ENCODE measurements around the gene TMEM178B.

DNA sequence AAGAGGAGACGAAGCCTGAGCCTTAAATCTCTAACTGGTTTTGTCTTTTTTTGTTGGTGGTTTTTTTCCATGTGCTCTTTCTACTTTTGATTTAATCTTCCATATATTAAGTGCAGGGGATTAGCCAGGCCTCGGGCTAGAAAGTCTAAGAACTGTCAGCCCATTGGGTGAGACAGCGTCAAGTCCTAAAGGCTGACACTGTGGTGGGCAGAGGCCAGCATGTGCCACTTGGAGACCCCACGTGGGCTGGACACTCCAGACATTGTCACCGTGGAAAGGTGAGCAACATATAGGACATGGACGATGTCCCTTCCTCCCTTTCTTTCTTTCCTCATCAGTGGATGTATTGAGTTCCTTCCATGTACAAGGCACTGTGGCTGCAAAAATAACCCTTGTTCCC, 129.3 kb downstream of the TMEM178B start:
- TF ChIP-seq, protein P1, sequence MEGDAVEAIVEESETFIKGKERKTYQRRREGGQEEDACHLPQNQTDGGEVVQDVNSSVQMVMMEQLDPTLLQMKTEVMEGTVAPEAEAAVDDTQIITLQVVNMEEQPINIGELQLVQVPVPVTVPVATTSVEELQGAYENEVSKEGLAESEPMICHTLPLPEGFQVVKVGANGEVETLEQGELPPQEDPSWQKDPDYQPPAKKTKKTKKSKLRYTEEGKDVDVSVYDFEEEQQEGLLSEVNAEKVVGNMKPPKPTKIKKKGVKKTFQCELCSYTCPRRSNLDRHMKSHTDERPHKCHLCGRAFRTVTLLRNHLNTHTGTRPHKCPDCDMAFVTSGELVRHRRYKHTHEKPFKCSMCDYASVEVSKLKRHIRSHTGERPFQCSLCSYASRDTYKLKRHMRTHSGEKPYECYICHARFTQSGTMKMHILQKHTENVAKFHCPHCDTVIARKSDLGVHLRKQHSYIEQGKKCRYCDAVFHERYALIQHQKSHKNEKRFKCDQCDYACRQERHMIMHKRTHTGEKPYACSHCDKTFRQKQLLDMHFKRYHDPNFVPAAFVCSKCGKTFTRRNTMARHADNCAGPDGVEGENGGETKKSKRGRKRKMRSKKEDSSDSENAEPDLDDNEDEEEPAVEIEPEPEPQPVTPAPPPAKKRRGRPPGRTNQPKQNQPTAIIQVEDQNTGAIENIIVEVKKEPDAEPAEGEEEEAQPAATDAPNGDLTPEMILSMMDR (IDR thresholded peaks at IDR 0.05): no peak
- no peak for TF ChIP-seq POLR2A (IDR thresholded peaks at IDR 0.05)

Measured in lower leg skin (tissue), 3 donors.